Measurements from ENCODE around the gene ETS1.

The ETS1 gene

DNA sequence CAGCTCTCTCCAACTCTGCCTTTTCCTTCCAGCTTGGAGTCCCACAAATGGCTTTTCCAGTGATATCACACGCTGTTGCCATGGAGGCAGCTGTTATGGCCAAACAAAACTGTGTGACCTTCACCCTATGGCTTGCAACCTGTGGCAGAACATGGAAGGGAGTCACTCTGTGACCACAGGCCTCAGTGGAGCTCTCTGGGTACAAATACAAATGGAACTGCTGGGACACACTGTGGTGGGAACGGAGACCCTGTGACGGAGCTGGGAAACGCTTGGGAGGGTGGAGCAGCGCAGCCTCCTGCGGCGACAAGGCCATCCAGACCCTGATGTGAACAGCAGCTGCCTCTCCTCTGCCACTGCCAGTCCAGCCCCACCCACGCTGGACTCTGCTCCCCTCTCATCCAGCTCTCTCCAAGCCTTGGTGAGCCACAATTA, 162.5 kb downstream of the ETS1 start:
- Histone ChIP-seq H2BK5ac (ENCODE audit: low read length) (no peak overlapping the region), H3K79me2 (ENCODE audit: control insufficient read depth, insufficient read depth, low read length) (no peaks in the 10 kb centered on the region), H3K27ac (ENCODE audit: low read depth, low read length) (no peak overlapping the region), H3K23ac (ENCODE audit: low read length) (no peak overlapping the region), H3K18ac (ENCODE audit: low read length) (no peak overlapping the region), H2AK5ac (ENCODE audit: low read length) (no peak overlapping the region), H2BK120ac (ENCODE audit: low read depth, low read length) (no peak overlapping the region), H3K4me2 (ENCODE audit: low read length) (no peak overlapping the region), H3K56ac (ENCODE audit: low read length) (peak overlapping the region; percentile 18), H2BK15ac (replicated peaks; ENCODE audit: low read depth) (no peak overlapping the region), H3K4me1 (ENCODE audit: control insufficient read depth, low read depth, low read length) (no peaks in the 10 kb centered on the region), H3K36me3 (ENCODE audit: control insufficient read depth, insufficient read depth, low read length) (no peaks in the 10 kb centered on the region), H3K79me1 (ENCODE audit: low read length) (no peaks in the 10 kb centered on the region), H3K27me3 (ENCODE audit: insufficient read depth, low read length, poor library complexity) (no peaks in the 10 kb centered on the region), H3K9ac (ENCODE audit: low read length) (no peak overlapping the region), H3K4me3 (ENCODE audit: low read length) (no peak overlapping the region), H4K5ac (ENCODE audit: low read length) (no peak overlapping the region), H3K4ac (ENCODE audit: low read depth, low read length) (no peak overlapping the region), H4K8ac (ENCODE audit: low read depth, low read length) (no peak overlapping the region)
- DNase-seq = peak; percentile 51
- WGBS (ENCODE audit: extremely low coverage, insufficient coverage, low lambda C conversion rate) = no CpG with 5 or more reads among the region's 8 CpGs

DNA sequence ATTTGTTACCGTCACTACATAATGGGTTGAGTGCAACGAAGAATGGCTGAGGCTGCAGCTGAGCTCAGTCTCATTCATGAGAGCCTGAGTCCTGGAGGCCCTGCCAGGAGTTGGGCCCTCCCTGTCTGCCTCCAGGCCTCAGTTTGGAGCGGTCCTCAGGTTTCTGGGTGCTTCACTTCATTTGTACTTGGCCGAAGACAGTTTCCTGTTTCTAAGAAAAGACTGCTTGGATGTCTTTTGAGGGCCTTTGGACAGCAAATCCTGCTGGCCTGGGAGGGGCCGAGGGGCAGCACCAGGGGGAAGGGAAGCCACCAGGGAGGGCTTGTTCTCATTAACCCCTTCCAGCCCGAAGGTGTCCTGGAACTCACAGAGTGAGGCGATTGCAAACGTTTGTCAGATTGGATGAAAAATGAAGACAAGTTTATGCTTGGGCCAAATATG, 163.1 kb downstream of the ETS1 start:
- Histone ChIP-seq H3K27ac (ENCODE audit: low read depth, low read length) (no peak overlapping the region), H2BK5ac (ENCODE audit: low read length) (no peak overlapping the region), H3K4ac (ENCODE audit: low read depth, low read length) (no peak overlapping the region), H3K4me3 (ENCODE audit: low read length) (no peak overlapping the region), H4K5ac (ENCODE audit: low read length) (no peak overlapping the region), H3K4me2 (ENCODE audit: low read length) (no peak overlapping the region), H3K18ac (ENCODE audit: low read length) (no peak overlapping the region), H2BK120ac (ENCODE audit: low read depth, low read length) (no peak overlapping the region), H3K9ac (ENCODE audit: low read length) (no peak overlapping the region), H3K23ac (ENCODE audit: low read length) (no peak overlapping the region), H3K27me3 (ENCODE audit: insufficient read depth, low read length, poor library complexity) (no peaks in the 10 kb centered on the region), H4K8ac (ENCODE audit: low read depth, low read length) (no peak overlapping the region), H2BK15ac (replicated peaks; ENCODE audit: low read depth) (no peak overlapping the region), H3K79me2 (ENCODE audit: control insufficient read depth, insufficient read depth, low read length) (no peaks in the 10 kb centered on the region), H3K79me1 (ENCODE audit: low read length) (no peaks in the 10 kb centered on the region), H2AK5ac (ENCODE audit: low read length) (no peak overlapping the region), H3K4me1 (ENCODE audit: control insufficient read depth, low read depth, low read length) (no peaks in the 10 kb centered on the region), H3K36me3 (ENCODE audit: control insufficient read depth, insufficient read depth, low read length) (no peaks in the 10 kb centered on the region), H3K56ac (ENCODE audit: low read length) (peak overlapping the region; percentile 25)
- peak; percentile 32 for DNase-seq
- WGBS (ENCODE audit: extremely low coverage, insufficient coverage, low lambda C conversion rate) = no CpG with 5 or more reads among the region's 8 CpGs

DNA sequence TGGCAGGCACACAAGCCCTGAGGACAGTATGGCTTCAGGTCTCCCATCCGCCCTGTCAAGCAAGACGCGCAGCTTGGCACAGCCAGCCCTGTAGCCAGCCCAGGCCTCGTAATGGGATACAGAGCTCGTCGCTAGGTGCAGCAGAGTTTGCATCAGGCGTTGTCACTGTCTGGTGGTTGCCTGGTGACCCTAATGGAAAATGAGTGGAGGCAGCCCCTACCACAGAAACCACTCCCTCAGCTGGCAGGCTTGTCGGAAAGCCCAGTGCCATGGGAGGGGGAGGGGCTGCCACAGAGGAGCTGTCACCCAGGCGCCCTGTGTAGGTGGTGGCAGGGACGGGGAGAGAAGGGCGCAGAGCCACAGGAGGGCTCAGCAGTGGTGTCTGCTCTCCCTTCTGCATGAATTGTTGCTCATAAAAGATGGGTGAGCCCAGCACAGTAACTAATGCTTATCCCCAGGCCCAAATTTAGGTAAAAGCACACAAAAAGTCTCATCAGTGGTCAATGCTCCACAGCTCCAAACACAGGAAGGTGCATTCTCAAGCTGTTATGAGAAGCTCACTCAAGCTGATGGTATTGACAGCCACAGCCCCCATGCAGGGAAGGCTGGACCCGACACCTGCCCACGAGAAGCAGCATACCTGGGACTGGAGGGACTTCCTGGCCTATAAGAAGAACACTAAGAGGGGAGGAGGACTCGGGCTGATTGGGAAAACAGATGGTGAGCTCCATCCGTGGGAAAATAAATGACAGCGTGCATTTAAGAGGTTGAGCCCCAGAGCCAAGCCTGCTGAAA, 164.6 kb downstream of the ETS1 start:
- no CpG with 5 or more reads among the region's 16 CpGs for WGBS (ENCODE audit: extremely low coverage, insufficient coverage, low lambda C conversion rate)
- Histone ChIP-seq H3K56ac (ENCODE audit: low read length) (no peak overlapping the region), H2BK120ac (ENCODE audit: low read depth, low read length) (no peak overlapping the region)

DNA sequence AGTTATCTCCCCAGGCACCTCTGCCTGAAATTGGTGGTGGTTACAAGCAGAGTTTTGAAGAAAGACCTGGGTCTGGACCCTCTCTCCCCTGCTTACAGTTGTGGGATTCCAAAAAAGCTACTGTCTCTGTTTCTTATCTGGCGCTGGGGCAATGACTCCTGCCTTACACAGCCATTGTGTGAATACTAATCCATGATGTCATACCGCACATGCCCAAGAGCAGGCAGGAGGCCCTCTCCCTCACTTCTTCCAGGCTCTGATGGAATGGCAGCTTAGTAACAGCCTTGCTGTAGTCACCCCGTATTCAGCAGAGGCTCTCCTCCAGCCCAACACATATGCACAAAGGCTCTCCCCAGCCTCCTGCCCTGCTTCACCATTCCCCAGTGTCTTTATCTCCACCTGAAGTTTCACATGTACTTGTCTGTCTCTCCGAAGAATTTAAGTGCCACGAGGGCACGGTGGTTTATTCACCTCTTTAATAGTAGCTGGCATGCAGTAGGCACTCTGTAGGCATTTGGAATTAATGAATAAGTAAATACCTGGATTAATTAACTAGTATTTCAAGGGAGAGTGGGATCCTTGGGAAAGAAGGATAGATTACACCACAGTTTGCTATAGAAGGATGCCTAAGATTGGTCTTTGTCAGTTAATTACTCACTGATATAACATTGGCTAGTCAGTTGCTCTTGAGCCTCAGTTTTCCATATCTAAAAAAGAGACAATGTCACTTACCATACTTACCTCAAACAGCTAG, 165.6 kb downstream of the ETS1 start:
- Histone ChIP-seq H3K36me3 (ENCODE audit: control insufficient read depth, insufficient read depth, low read length) (no peaks in the 10 kb centered on the region), H3K18ac (ENCODE audit: low read length) (no peak overlapping the region), H4K8ac (ENCODE audit: low read depth, low read length) (no peak overlapping the region), H3K56ac (ENCODE audit: low read length) (no peak overlapping the region), H3K79me2 (ENCODE audit: control insufficient read depth, insufficient read depth, low read length) (no peaks in the 10 kb centered on the region), H3K4ac (ENCODE audit: low read depth, low read length) (no peak overlapping the region), H2BK120ac (ENCODE audit: low read depth, low read length) (no peak overlapping the region), H4K5ac (ENCODE audit: low read length) (no peak overlapping the region), H3K4me1 (ENCODE audit: control insufficient read depth, low read depth, low read length) (no peaks in the 10 kb centered on the region), H2AK5ac (ENCODE audit: low read length) (no peak overlapping the region), H3K23ac (ENCODE audit: low read length) (no peak overlapping the region), H2BK5ac (ENCODE audit: low read length) (no peak overlapping the region), H3K4me3 (ENCODE audit: low read length) (no peak overlapping the region), H3K4me2 (ENCODE audit: low read length) (no peak overlapping the region), H3K9ac (ENCODE audit: low read length) (no peak overlapping the region), H2BK15ac (replicated peaks; ENCODE audit: low read depth) (no peak overlapping the region), H3K27me3 (ENCODE audit: insufficient read depth, low read length, poor library complexity) (no peaks in the 10 kb centered on the region), H3K79me1 (ENCODE audit: low read length) (no peaks in the 10 kb centered on the region), H3K27ac (ENCODE audit: low read depth, low read length) (no peak overlapping the region)
- no CpG with 5 or more reads among the region's 6 CpGs for whole genome bisulfite sequencing (ENCODE audit: extremely low coverage, insufficient coverage, low lambda C conversion rate)
- peak; percentile 16 for DNase-seq

More for the DNA sequence above, 164.6 kb downstream of the ETS1 start:
- Histone ChIP-seq H4K8ac (ENCODE audit: low read depth, low read length) (no peak overlapping the region), H3K4ac (ENCODE audit: low read depth, low read length) (no peak overlapping the region), H3K18ac (ENCODE audit: low read length) (no peak overlapping the region), H3K4me2 (ENCODE audit: low read length) (no peak overlapping the region), H2BK15ac (replicated peaks; ENCODE audit: low read depth) (no peak overlapping the region), H3K79me2 (ENCODE audit: control insufficient read depth, insufficient read depth, low read length) (no peaks in the 10 kb centered on the region), H2AK5ac (ENCODE audit: low read length) (no peak overlapping the region), H3K9ac (ENCODE audit: low read length) (no peak overlapping the region), H3K36me3 (ENCODE audit: control insufficient read depth, insufficient read depth, low read length) (no peaks in the 10 kb centered on the region), H3K79me1 (ENCODE audit: low read length) (no peaks in the 10 kb centered on the region), H2BK5ac (ENCODE audit: low read length) (no peak overlapping the region), H3K4me1 (ENCODE audit: control insufficient read depth, low read depth, low read length) (no peaks in the 10 kb centered on the region), H3K23ac (ENCODE audit: low read length) (no peak overlapping the region), H4K5ac (ENCODE audit: low read length) (no peak overlapping the region), H3K4me3 (ENCODE audit: low read length) (no peak overlapping the region), H3K27ac (ENCODE audit: low read depth, low read length) (no peak overlapping the region), H3K27me3 (ENCODE audit: insufficient read depth, low read length, poor library complexity) (no peaks in the 10 kb centered on the region)
- DNase-seq = peak; percentile 37

DNA sequence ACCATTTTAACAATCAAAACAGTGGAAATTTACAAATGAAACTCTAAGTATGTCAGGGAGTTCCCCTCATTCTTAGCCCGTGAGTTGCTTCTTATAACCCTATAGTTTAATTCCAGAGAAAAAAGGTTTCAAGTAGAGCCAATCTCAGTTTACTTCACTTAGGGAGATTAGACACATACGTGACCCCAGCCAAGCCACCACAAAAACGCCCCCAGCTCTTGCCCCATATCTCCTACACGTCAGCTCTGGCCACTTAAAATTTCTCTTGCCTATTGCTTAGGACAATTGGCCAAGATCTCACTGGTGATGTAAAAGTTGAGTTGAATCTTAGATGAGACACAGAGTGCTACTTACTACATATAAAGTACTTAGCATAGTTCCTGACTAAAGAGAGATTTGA, 166.4 kb downstream of the ETS1 start:
- H3K23ac ChIP-seq (ENCODE audit: low read length) = no peak overlapping the region
- no peaks in the 10 kb centered on the region for H3K27me3 ChIP-seq (ENCODE audit: insufficient read depth, low read length, poor library complexity)
- H3K4me3 ChIP-seq (ENCODE audit: low read length) = no peak overlapping the region
- H3K27ac ChIP-seq (ENCODE audit: low read depth, low read length) = no peak overlapping the region
- DNase-seq = no peak
- no peaks in the 10 kb centered on the region for H3K36me3 ChIP-seq (ENCODE audit: control insufficient read depth, insufficient read depth, low read length)
- H2BK120ac ChIP-seq (ENCODE audit: low read depth, low read length) = no peak overlapping the region
- no peak overlapping the region for H3K4ac ChIP-seq (ENCODE audit: low read depth, low read length)
- H3K9ac ChIP-seq (ENCODE audit: low read length) = no peak overlapping the region
- no peaks in the 10 kb centered on the region for H3K79me2 ChIP-seq (ENCODE audit: control insufficient read depth, insufficient read depth, low read length)
- H3K18ac ChIP-seq (ENCODE audit: low read length) = no peak overlapping the region
- no peak overlapping the region for H4K8ac ChIP-seq (ENCODE audit: low read depth, low read length)
- H3K79me1 ChIP-seq (ENCODE audit: low read length) = no peaks in the 10 kb centered on the region
- H3K4me2 ChIP-seq (ENCODE audit: low read length) = no peak overlapping the region
- no peak overlapping the region for H2BK15ac ChIP-seq (replicated peaks; ENCODE audit: low read depth)
- WGBS (ENCODE audit: extremely low coverage, insufficient coverage, low lambda C conversion rate) = no CpG with 5 or more reads among the region's 4 CpGs
- H4K5ac ChIP-seq (ENCODE audit: low read length) = no peak overlapping the region
- H2AK5ac ChIP-seq (ENCODE audit: low read length) = no peak overlapping the region
- no peak overlapping the region for H3K56ac ChIP-seq (ENCODE audit: low read length)
- no peaks in the 10 kb centered on the region for H3K4me1 ChIP-seq (ENCODE audit: control insufficient read depth, low read depth, low read length)
- H2BK5ac ChIP-seq (ENCODE audit: low read length) = no peak overlapping the region

Measured in mesendoderm (in vitro differentiated cells).